Lung microvascular endothelial cell (primary cell): ENCODE results near the gene TMEM190. TPM values are rescaled to one million over a fixed set of nuclear protein-coding genes. Genes with fewer than 3 reads are reported as not detected.
"Not testable (repeated sequence)": the region's sequence is repeated elsewhere in the genome, so short reads cannot be mapped to it uniquely, and the experiment has no call there.

ENCODE experiments used
- DNase-seq, 2 donors: peaks; one replicate each; pipeline versions ENCODE4 v3.0.0 to v3.0.0-alpha.2; 2010; ENCODE audit warnings: low read depth in 2 of 2
- total RNA-seq: library from RNA; depleted of rRNA; stranded (reverse); fragments of >200 nt; gene quantifications from 2 replicates; pipeline ENCODE4 v1.2.1, GENCODE V29; 2014

The TMEM190 gene
- total RNA-seq, 1 donor from 2014 or later = not detected

- DNase-seq = no peak
Observed at GRCh38 chr19:55389386-55390317, 13.0 kb downstream of the TMEM190 start.

GRCh38 chr19:55390461-55390880, 13.8 kb downstream of the TMEM190 start:
- DNase-seq = no peak

- no peak for DNase-seq
Observed at GRCh38 chr19:55391191-55391670, 14.6 kb downstream of the TMEM190 start.

GRCh38 chr19:55391702-55392615, 15.3 kb downstream of the TMEM190 start:
- no peak for DNase-seq

GRCh38 chr19:55392820-55393761, 16.5 kb downstream of the TMEM190 start:
- DNase-seq = no peak

GRCh38 chr19:55398200-55398925, 21.7 kb downstream of the TMEM190 start:
- no peak for DNase-seq

- DNase-seq = no peak
Observed at GRCh38 chr19:55400281-55401087, 23.9 kb downstream of the TMEM190 start.

- not testable (repeated sequence) for DNase-seq
Observed at GRCh38 chr19:55401390-55401789, 24.8 kb downstream of the TMEM190 start.

GRCh38 chr19:55402509-55402908, 25.9 kb downstream of the TMEM190 start:
- no peak for DNase-seq

GRCh38 chr19:55405638-55406037, 29.0 kb downstream of the TMEM190 start:
- no peak for DNase-seq

- DNase-seq = no peak
Observed at GRCh38 chr19:55406091-55406825, 29.6 kb downstream of the TMEM190 start.

GRCh38 chr19:55406826-55407549, 30.4 kb downstream of the TMEM190 start:
- peak; percentile 51 to 56 for DNase-seq

GRCh38 chr19:55407550-55407799, 30.8 kb downstream of the TMEM190 start, which contains the start of gene UBE2S:
TSS of gene UBE2S (minus strand) at chr19:55407788. CDS start at chr19:55407589, 199 bp downstream.
- not testable (repeated sequence) for DNase-seq

GRCh38 chr19:55407800-55408532, 31.3 kb downstream of the TMEM190 start:
- peak; percentile 100 for DNase-seq

- no peak for DNase-seq
Observed at GRCh38 chr19:55408533-55408872, 31.9 kb downstream of the TMEM190 start.

- not testable (repeated sequence) for DNase-seq
Observed at GRCh38 chr19:55409179-55409578, 32.6 kb downstream of the TMEM190 start.

- DNase-seq = no peak
Observed at GRCh38 chr19:55410168-55410567, 33.5 kb downstream of the TMEM190 start.
